AG09319 (cell line): ENCODE measurements around the gene LPCAT3.
A peak's percentile ranks its signal among the peaks of the same experiment; 100 is the strongest.

Source experiments
- DNase-seq: peaks from one replicate; pipeline ENCODE4 v3.0.0-alpha.2; 2010; ENCODE audit warnings: low read depth; ENCODE audit errors: extremely low read depth
- TF ChIP-seq, protein P1 (sequence below): IDR thresholded peaks from 2 replicates; pipeline ENCODE4 v1.5.1; 2011; ENCODE audit warnings: low read depth, mild to moderate bottlenecking, inconsistent platforms, low read length, moderate library complexity

LPCAT3 gene

DNA sequence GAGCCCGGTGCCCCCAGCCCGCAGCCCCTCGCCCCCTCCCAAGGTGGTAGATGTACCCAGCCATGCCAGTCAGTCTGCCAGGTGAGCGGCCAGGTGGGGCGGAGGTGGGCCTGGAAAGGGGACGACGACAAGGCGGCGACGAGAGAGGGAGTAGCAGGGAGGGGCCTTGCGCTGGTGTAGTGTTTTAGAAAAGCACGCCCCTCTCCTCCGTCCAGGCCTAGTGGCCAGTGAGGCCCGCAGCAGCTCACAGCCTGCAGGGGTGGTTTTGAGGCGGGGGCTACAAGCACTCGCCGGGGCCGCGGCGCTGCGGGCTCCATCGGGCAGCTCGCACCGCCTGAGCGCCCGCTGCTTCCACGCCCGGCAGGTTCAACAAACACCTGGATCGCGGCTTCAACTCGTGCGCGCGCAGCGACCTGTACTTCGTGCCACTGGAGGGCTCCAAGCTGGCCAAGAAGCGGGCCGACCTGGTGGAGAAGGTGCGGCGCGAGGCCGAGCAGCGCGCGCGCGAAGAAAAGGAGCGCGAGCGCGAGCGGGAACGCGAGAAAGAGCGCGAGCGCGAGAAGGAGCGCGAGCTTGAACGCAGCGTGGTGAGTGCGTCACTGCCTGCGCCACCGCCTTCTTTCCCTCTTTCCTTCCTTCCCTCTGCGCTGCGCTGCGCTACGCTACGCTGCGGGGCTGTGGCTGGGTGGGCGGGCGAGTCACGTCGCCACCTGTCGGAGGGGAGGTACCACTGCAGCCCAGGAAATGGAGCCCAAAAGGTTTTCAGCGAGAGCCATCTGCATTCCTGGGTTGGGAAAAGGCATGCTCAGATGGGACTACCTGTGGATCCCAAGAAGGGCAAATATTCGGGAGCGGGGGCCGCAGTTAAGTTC, 80.6 kb downstream of the LPCAT3 start:
- TF ChIP-seq, protein P1, sequence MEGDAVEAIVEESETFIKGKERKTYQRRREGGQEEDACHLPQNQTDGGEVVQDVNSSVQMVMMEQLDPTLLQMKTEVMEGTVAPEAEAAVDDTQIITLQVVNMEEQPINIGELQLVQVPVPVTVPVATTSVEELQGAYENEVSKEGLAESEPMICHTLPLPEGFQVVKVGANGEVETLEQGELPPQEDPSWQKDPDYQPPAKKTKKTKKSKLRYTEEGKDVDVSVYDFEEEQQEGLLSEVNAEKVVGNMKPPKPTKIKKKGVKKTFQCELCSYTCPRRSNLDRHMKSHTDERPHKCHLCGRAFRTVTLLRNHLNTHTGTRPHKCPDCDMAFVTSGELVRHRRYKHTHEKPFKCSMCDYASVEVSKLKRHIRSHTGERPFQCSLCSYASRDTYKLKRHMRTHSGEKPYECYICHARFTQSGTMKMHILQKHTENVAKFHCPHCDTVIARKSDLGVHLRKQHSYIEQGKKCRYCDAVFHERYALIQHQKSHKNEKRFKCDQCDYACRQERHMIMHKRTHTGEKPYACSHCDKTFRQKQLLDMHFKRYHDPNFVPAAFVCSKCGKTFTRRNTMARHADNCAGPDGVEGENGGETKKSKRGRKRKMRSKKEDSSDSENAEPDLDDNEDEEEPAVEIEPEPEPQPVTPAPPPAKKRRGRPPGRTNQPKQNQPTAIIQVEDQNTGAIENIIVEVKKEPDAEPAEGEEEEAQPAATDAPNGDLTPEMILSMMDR: peak; percentile 93
- DNase-seq: peak; percentile 73

- no peak for DNase-seq
- TF ChIP-seq, protein P1: no peak
Measured at GRCh38 chr12:6936636-6937480, 81.4 kb downstream of the LPCAT3 start.

DNA sequence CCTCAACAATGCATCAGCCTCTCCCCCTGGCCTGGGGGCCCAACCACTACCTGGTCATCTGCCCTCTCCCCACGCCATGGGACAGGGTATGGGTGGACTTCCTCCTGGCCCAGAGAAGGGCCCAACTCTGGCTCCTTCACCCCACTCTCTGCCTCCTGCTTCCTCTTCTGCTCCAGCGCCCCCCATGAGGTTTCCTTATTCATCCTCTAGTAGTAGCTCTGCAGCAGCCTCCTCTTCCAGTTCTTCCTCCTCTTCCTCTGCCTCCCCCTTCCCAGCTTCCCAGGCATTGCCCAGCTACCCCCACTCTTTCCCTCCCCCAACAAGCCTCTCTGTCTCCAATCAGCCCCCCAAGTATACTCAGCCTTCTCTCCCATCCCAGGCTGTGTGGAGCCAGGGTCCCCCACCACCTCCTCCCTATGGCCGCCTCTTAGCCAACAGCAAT, 82.1 kb downstream of the LPCAT3 start:
- DNase-seq: no peak
- TF ChIP-seq, protein P1: no peak

GRCh38 chr12:6935371-6936193, 82.7 kb downstream of the LPCAT3 start:
- TF ChIP-seq, protein P1: no peak
- DNase-seq: no peak

GRCh38 chr12:6934110-6934509, 84.2 kb downstream of the LPCAT3 start:
- TF ChIP-seq, protein P1: no peak
- no peak for DNase-seq

GRCh38 chr12:6932766-6933165, 85.5 kb downstream of the LPCAT3 start:
- TF ChIP-seq, protein P1: no peak
- DNase-seq: no peak
